Measurements from ENCODE around the gene LMAN1.
A peak's percentile ranks its signal among the peaks of the same experiment; 100 is the strongest.

Gene LMAN1

GRCh38 chr18:59358712-59359575, at the start of gene LMAN1:
Gene LMAN1 (minus strand): TSS chr18:59359265. CDS start chr18:59359244, 21 bp downstream.
- peak; percentile 90 for DNase-seq (ENCODE audit: low read depth)

- DNase-seq (ENCODE audit: low read depth): peak; percentile 51
These were observed 43.5 kb upstream of the LMAN1 start for GRCh38 chr18:59402432-59403090.

GRCh38 chr18:59400407-59400806, 41.3 kb upstream of the LMAN1 start:
- no peak for DNase-seq (ENCODE audit: low read depth)

- no peak for DNase-seq (ENCODE audit: low read depth)
These were observed 36.4 kb upstream of the LMAN1 start for GRCh38 chr18:59395226-59396175.

GRCh38 chr18:59393381-59393780, 34.3 kb upstream of the LMAN1 start:
- no peak for DNase-seq (ENCODE audit: low read depth)

GRCh38 chr18:59388817-59389216, 29.8 kb upstream of the LMAN1 start:
- no peak for DNase-seq (ENCODE audit: low read depth)

GRCh38 chr18:59387687-59388565, 28.9 kb upstream of the LMAN1 start:
- DNase-seq (ENCODE audit: low read depth): no peak

GRCh38 chr18:59386909-59387686, 28.0 kb upstream of the LMAN1 start:
- no peak for DNase-seq (ENCODE audit: low read depth)

- no peak for DNase-seq (ENCODE audit: low read depth)
These were observed 26.1 kb upstream of the LMAN1 start for GRCh38 chr18:59385191-59385590.

GRCh38 chr18:59383851-59384250, 24.8 kb upstream of the LMAN1 start:
- DNase-seq (ENCODE audit: low read depth): no peak

- no peak for DNase-seq (ENCODE audit: low read depth)
These were observed 23.3 kb upstream of the LMAN1 start for GRCh38 chr18:59382383-59382782.

GRCh38 chr18:59381949-59382348, 22.9 kb upstream of the LMAN1 start:
- DNase-seq (ENCODE audit: low read depth): no peak

- DNase-seq (ENCODE audit: low read depth): no peak
These were observed 21.6 kb upstream of the LMAN1 start for GRCh38 chr18:59380706-59381105.

GRCh38 chr18:59379772-59380522, 20.9 kb upstream of the LMAN1 start:
- DNase-seq (ENCODE audit: low read depth): no peak

- no peak for DNase-seq (ENCODE audit: low read depth)
These were observed 18.7 kb upstream of the LMAN1 start for GRCh38 chr18:59377613-59378337.

- no peak for DNase-seq (ENCODE audit: low read depth)
These were observed 17.4 kb upstream of the LMAN1 start for GRCh38 chr18:59376351-59376935.

- no peak for DNase-seq (ENCODE audit: low read depth)
These were observed 15.1 kb upstream of the LMAN1 start for GRCh38 chr18:59374128-59374527.

GRCh38 chr18:59372975-59373374, 13.9 kb upstream of the LMAN1 start:
- DNase-seq (ENCODE audit: low read depth): no peak

GRCh38 chr18:59360381-59360780, 1.3 kb upstream of the LMAN1 start:
- no peak for DNase-seq (ENCODE audit: low read depth)
